Breast epithelium (tissue), 3 donors: ENCODE data around the gene RPS19BP1.

Source experiments
- CTCF ChIP-seq, 3 donors: fragments of 450-650 bp; IDR thresholded peaks; one replicate each; pipeline ENCODE4 v1.5.1; 2016 to 2017; ENCODE audit warnings: antibody characterized with exemption in 3 of 3, mild to moderate bottlenecking in 3 of 3, moderate library complexity in 3 of 3
- POLR2A ChIP-seq: fragments of 450-650 bp; IDR thresholded peaks from one replicate; pipeline ENCODE4 v1.6.1; 2016; ENCODE audit warnings: antibody characterized with exemption, mild to moderate bottlenecking, moderate library complexity
- POLR2AphosphoS5 ChIP-seq, 3 donors: sonication (generic); formaldehyde crosslinking; IDR thresholded peaks; one replicate each; pipeline ENCODE4 v1.6.1; 2017; ENCODE audit warnings: antibody characterized with exemption in 3 of 3

- TF ChIP-seq CTCF (IDR thresholded peaks at IDR 0.05) (no peak), POLR2A (no peak), POLR2AphosphoS5 (IDR thresholded peaks at IDR 0.05) (no peak)
These were observed 21.6 kb upstream of the RPS19BP1 start for GRCh38 chr22:39554151-39554550.
